IMR-90 (cell line): ENCODE measurements around the gene FGF19. TPM values are rescaled to one million over a fixed set of nuclear protein-coding genes. Genes with fewer than 3 reads are reported as not detected.

Experiments
- ATAC-seq: fragments of 200-7000 bp; cut with Tn5 transposase; 2 replicates; pipeline ENCODE4 v1.9.1; 2020; ENCODE audit warnings: low read depth, mild to moderate bottlenecking, moderate library complexity
- BruUV-seq: library from RNA; stranded (reverse); fragments of 400-500 nt; replicated peaks from 2 replicates; lab custom pipeline; 2021; lab: Mats Ljungman, UMichigan
- CTCF ChIA-PET: fragments of 300-600 bp; formaldehyde crosslinking; extraction: SDS; loops from one replicate; lab custom pipeline; 2021; ENCODE audit warnings: antibody characterized with exemption; lab: Yijun Ruan, JAX
- POLR2A ChIA-PET: fragments of 300-600 bp; sonication (Branson Sonifier 250); formaldehyde crosslinking; loops from one replicate; lab custom pipeline; 2022; ENCODE audit warnings: antibody characterized with exemption; ENCODE audit not compliant: unreplicated experiment; lab: Charles Lee
- DNase-seq: peaks from one replicate; pipeline ENCODE4 v3.0.0; 2013
- H2AFZ ChIP-seq: replicated peaks from 2 replicates; pipeline ENCODE3; 2013; ENCODE audit warnings: low read length, mild to moderate bottlenecking; ENCODE audit not compliant: poor library complexity
- H2AK5ac ChIP-seq: 2 replicates; pipeline ENCODE4 v1.6.1; 2013; ENCODE audit warnings: low read depth, low read length, inconsistent platforms
- H2AK9ac ChIP-seq: replicated peaks from 2 replicates; pipeline ENCODE3; 2013; ENCODE audit warnings: mild to moderate bottlenecking, low read depth, low read length, moderate library complexity; ENCODE audit not compliant: poor library complexity
- H2BK120ac ChIP-seq: 2 replicates; pipeline ENCODE4 v1.6.1; 2013; ENCODE audit warnings: low read depth, low read length, inconsistent platforms
- H2BK15ac ChIP-seq: 3 replicates; pipeline ENCODE4 v1.6.1; 2013; ENCODE audit warnings: low read depth, low read length, inconsistent platforms
- H2BK20ac ChIP-seq: 2 replicates; pipeline ENCODE4 v1.6.1; 2013; ENCODE audit warnings: low read depth, mild to moderate bottlenecking, inconsistent platforms, low read length, moderate library complexity
- H2BK5ac ChIP-seq: 2 replicates; pipeline ENCODE4 v1.6.1; 2013; ENCODE audit warnings: mild to moderate bottlenecking, low read depth, low read length, inconsistent platforms; ENCODE audit not compliant: poor library complexity, severe bottlenecking
- H3K14ac ChIP-seq: replicated peaks from 2 replicates; pipeline ENCODE4 v1.6.1; 2013; ENCODE audit warnings: low read depth, low read length, inconsistent platforms
- H3K18ac ChIP-seq: 2 replicates; pipeline ENCODE4 v1.6.1; 2013; ENCODE audit warnings: low read depth, low read length, control low read depth
- H3K23ac ChIP-seq: 2 replicates; pipeline ENCODE4 v1.6.1; 2013; ENCODE audit warnings: low read depth, low read length, inconsistent platforms
- H3K27ac ChIP-seq: 2 replicates; pipeline ENCODE4 v1.5.1; 2013; ENCODE audit warnings: mild to moderate bottlenecking, control low read depth, low read length; ENCODE audit not compliant: insufficient read depth
- H3K27me3 ChIP-seq: 2 replicates; pipeline ENCODE4 v1.6.1; 2013; ENCODE audit warnings: low read length; ENCODE audit not compliant: control insufficient read depth, insufficient read depth
- H3K36me3 ChIP-seq: 2 replicates; pipeline ENCODE4 v1.6.1; 2013; ENCODE audit warnings: low read length, mixed read lengths; ENCODE audit not compliant: control insufficient read depth, insufficient read depth
- H3K4ac ChIP-seq: 2 replicates; pipeline ENCODE4 v1.6.1; 2013; ENCODE audit warnings: low read depth, low read length, inconsistent platforms
- H3K4me1 ChIP-seq: 2 replicates; pipeline ENCODE4 v1.6.1; 2013; ENCODE audit warnings: low read length, mixed read lengths; ENCODE audit not compliant: control insufficient read depth, insufficient read depth
- H3K4me2 ChIP-seq: 2 replicates; pipeline ENCODE4 v1.6.1; 2013; ENCODE audit warnings: low read depth, mild to moderate bottlenecking, control low read depth, low read length, moderate library complexity
- H3K4me3 ChIP-seq: 2 replicates; pipeline ENCODE4 v1.5.1; 2013; ENCODE audit warnings: low read depth, mild to moderate bottlenecking, control low read depth, low read length, moderate library complexity; ENCODE audit not compliant: insufficient read depth
- H3K56ac ChIP-seq: 2 replicates; pipeline ENCODE4 v1.6.1; 2013; ENCODE audit warnings: low read length, inconsistent platforms; ENCODE audit not compliant: insufficient read depth; ENCODE audit errors: extremely low read depth
- H3K79me1 ChIP-seq, 2 experiments: 2 replicates each; pipeline ENCODE4 v1.6.1; 2013; ENCODE audit warnings: low read length in 2 of 2, inconsistent platforms in 1 of 2, low read depth in 1 of 2
- H3K9ac ChIP-seq: 2 replicates; pipeline ENCODE4 v1.6.1; 2013; ENCODE audit warnings: low read depth, low read length, control low read depth
- H3K9me1 ChIP-seq: 2 replicates; pipeline ENCODE4 v1.6.1; 2013; ENCODE audit warnings: low read length, inconsistent platforms; ENCODE audit not compliant: insufficient read depth
- H3K9me3 ChIP-seq: 2 replicates; pipeline ENCODE4 v1.6.1; 2013; ENCODE audit warnings: low read length; ENCODE audit not compliant: control insufficient read depth, insufficient read depth
- H4K20me1 ChIP-seq: 2 replicates; pipeline ENCODE4 v1.6.1; 2013; ENCODE audit warnings: low read length, inconsistent platforms; ENCODE audit not compliant: insufficient read depth
- H4K5ac ChIP-seq: 2 replicates; pipeline ENCODE4 v1.6.1; 2013; ENCODE audit warnings: mild to moderate bottlenecking, low read depth, low read length, control low read depth
- H4K8ac ChIP-seq, 2 experiments: 2 replicates each; pipeline ENCODE4 v1.6.1; 2013; ENCODE audit warnings: low read depth in 2 of 2, low read length in 2 of 2, control low read depth in 1 of 2, inconsistent platforms in 1 of 2
- H4K91ac ChIP-seq: 2 replicates; pipeline ENCODE4 v1.6.1; 2013; ENCODE audit warnings: low read depth, low read length, inconsistent platforms; ENCODE audit not compliant: insufficient read depth
- BHLHE40 ChIP-seq: fragments of 150-350 bp; IDR thresholded peaks from 2 replicates; pipeline ENCODE4 v1.6.1; 2016; ENCODE audit warnings: mild to moderate bottlenecking, low read depth, low read length
- MAFK ChIP-seq: IDR thresholded peaks from 2 replicates; pipeline ENCODE4 v1.6.1; 2012; ENCODE audit warnings: low read depth, low read length, improper control_type of control experiment
- MAZ ChIP-seq: IDR thresholded peaks from 2 replicates; pipeline ENCODE4 v1.6.1; 2012; ENCODE audit warnings: low read depth, mild to moderate bottlenecking, low read length, improper control_type of control experiment, moderate library complexity, borderline replicate concordance
- MXI1 ChIP-seq: IDR thresholded peaks from 2 replicates; pipeline ENCODE4 v1.6.1; 2012; ENCODE audit warnings: low read depth, mild to moderate bottlenecking, low read length, moderate library complexity, borderline replicate concordance
- NFE2L2 ChIP-seq: fragments of 150-350 bp; IDR thresholded peaks from 2 replicates; pipeline ENCODE4 v1.6.1; 2016; ENCODE audit warnings: low read depth, mild to moderate bottlenecking, low read length
- POLR2A ChIP-seq: IDR thresholded peaks from 2 replicates; pipeline ENCODE4 v1.6.1; 2012; ENCODE audit warnings: mild to moderate bottlenecking, low read depth, low read length
- RCOR1 ChIP-seq: IDR thresholded peaks from 2 replicates; pipeline ENCODE4 v1.6.1; 2012; ENCODE audit warnings: mild to moderate bottlenecking, low read length, improper control_type of control experiment; ENCODE audit not compliant: insufficient replicate concordance
- WGBS, 2 experiments: methylation state at CpG; one replicate each; pipeline versions ENCODE4 v1.1.5 to v1.1.7; 2013; ENCODE audit warnings: missing lambda C conversion rate in 2 of 2; ENCODE audit not compliant: insufficient read length in 1 of 2; ENCODE audit errors: extremely low coverage in 2 of 2; 5-methylcytosine and 5-hydroxymethylcytosine counted together
- dilution Hi-C: fragments of 300-500 bp; cut with HindIII; formaldehyde crosslinking; loops from one replicate; pipeline ENCODE4 v1.14.3; 2018; ENCODE audit warnings: low sequenced_read_pairs; ENCODE audit not compliant: unreplicated experiment
- in situ Hi-C: fragments of 300-500 bp; cut with MboI; formaldehyde crosslinking; loops from 3 replicates; pipeline ENCODE4 v1.14.3; 2019; ENCODE audit warnings: low sequenced_read_pairs, inconsistent platforms, mixed read lengths
- intact Hi-C: fragments of 100-400 bp; cut with micrococcal nuclease; formaldehyde crosslinking; loops from 2 replicates; pipeline ENCODE4 v1.10.0; 2022
- polyA plus RNA-seq, 3 experiments: library from polyadenylated mRNA; depleted of rRNA; stranded (reverse); fragments of >200 nt; gene quantifications; 2 replicates each; pipeline ENCODE4 v1.2.3, GENCODE V29; 2012; ENCODE audit warnings: low replicate concordance in 1 of 3
- total RNA-seq: library from RNA; depleted of rRNA; stranded (reverse); fragments of >200 nt; gene quantifications from 2 replicates; pipeline ENCODE4 v1.2.3, GENCODE V29; 2012

FGF19 gene
- total and polyA plus RNA-seq, 2 of the 4 experiments (the other 2 are of a cell fraction), result not detected

DNA sequence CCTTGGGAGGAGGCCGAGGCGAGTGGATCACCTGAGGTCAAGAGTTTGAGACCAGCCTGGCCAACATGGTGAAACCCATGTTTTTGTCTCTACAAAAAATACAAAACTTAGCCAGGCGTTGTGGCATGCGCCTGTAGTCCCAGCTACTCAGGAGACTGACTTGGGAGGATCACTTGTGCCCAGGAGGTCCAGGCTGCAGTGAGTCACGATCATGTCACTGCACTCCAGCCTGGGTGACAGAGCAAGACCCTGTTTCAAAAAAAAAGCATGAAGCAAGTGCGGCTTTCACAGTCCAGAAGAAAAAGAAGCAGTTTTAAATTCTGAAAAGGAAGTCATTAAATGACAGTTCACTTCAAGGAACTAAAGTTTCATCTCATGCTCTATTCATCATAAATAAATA lies 21.6 kb downstream of the FGF19 start:
- dilution Hi-C loops, result no loop called here
- H3K56ac ChIP-seq, result no peak overlapping the region
- WGBS, 2 experiments, result 77% methylated on average over 3 of the region's 6 CpGs; no CpG with 5 or more reads in 1 of the 2 experiments

More for the DNA sequence above, 21.6 kb downstream of the FGF19 start:
- in situ Hi-C loops (no loop called here), intact Hi-C loops (no loop called here)
- Histone ChIP-seq H4K8ac (no peak overlapping the region), H3K4me1 (no peaks in the 10 kb centered on the region), H2AK9ac (no peak overlapping the region), H3K27me3 (peaks cover 3% of the 10 kb centered on the region; the same call in 1 of the 2 replicates), H3K9me3 (no peaks in the 10 kb centered on the region), H2BK120ac (no peak overlapping the region), H3K18ac (no peak overlapping the region), H3K4me3 (no peak overlapping the region), H4K20me1 (0 out of 2 replicates have a peak, but pooled peaks cover 4% of the 10 kb centered on the region), H3K9ac (no peak overlapping the region), H3K9me1 (no peaks in the 10 kb centered on the region), H4K91ac (no peak overlapping the region), H3K79me1 (no peaks in the 10 kb centered on the region), H2BK15ac (no peak overlapping the region), H2AK5ac (no peak overlapping the region), H3K4ac (no peak overlapping the region), H3K36me3 (no peaks in the 10 kb centered on the region), H4K5ac (no peak overlapping the region), H3K14ac (no peak overlapping the region), H3K27ac (no peak overlapping the region), H3K23ac (no peak overlapping the region), H2AFZ (no peak overlapping the region), H2BK5ac (no peak overlapping the region), H3K4me2 (no peak overlapping the region), H2BK20ac (no peak overlapping the region)
- ATAC-seq (no peak), DNase-seq (no peak)
- no TSS peak for BruUV-seq
- TF ChIP-seq NFE2L2 (no peak), POLR2A (no peak), BHLHE40 (no peak), MAFK (no peak), MXI1 (no peak), MAZ (no peak), RCOR1 (no peak)
- POLR2A ChIA-PET, result no interaction called here
- CTCF ChIA-PET, result no interaction called here
